Peyer's patch (tissue), 4 donors: ENCODE data around the gene RPL23. TPM values are rescaled to one million over a fixed set of nuclear protein-coding genes. Genes with fewer than 3 reads are reported as not detected.
A peak's percentile ranks its signal among the peaks of the same experiment; 100 is the strongest.

ENCODE experiments used
- DNase-seq, 3 donors: peaks; one replicate each; pipeline ENCODE4 v3.0.0-alpha.2; 2017 to 2019
- H3K27ac ChIP-seq, 4 donors: fragments of 200-600 bp; sonication (generic); one replicate each; pipeline ENCODE4 v1.5.1; 2016 to 2019
- H3K27me3 ChIP-seq, 2 donors: fragments of 200-600 bp; sonication (generic); one replicate each; pipeline ENCODE4 v1.5.1; 2019
- H3K36me3 ChIP-seq, 3 donors: fragments of 200-600 bp; sonication (generic); one replicate each; pipeline ENCODE4 v1.5.1; 2016 to 2019
- H3K4me1 ChIP-seq, 4 donors: fragments of 200-600 bp; sonication (generic); one replicate each; pipeline ENCODE4 v1.5.1; 2016 to 2019
- H3K4me3 ChIP-seq, 4 donors: fragments of 200-600 bp; sonication (generic); 1 replicate in 3 of 4; 2 replicates in 1 of 4; pipeline ENCODE4 v1.5.1; 2016 to 2019; ENCODE audit warnings: mild to moderate bottlenecking in 1 of 4
- H3K9me3 ChIP-seq, 4 donors: fragments of 200-600 bp; sonication (generic); one replicate each; pipeline ENCODE4 v1.5.1; 2016 to 2019; ENCODE audit warnings: mild to moderate bottlenecking in 1 of 4
- POLR2A ChIP-seq, 2 donors: fragments of 450-650 bp; IDR thresholded peaks; one replicate each; pipeline ENCODE4 v1.5.1; 2017; ENCODE audit warnings: antibody characterized with exemption in 2 of 2, mild to moderate bottlenecking in 2 of 2, moderate library complexity in 2 of 2
- total RNA-seq, 4 donors: library from RNA; depleted of rRNA; stranded (reverse); fragments of >200 nt; gene quantifications; one replicate each; pipeline ENCODE4 v1.1.0, GENCODE V29; 2016
- TF ChIP-seq, protein P1 (sequence below), 6 experiments: fragments of 450-650 bp in 4 of 6; fragments of 200-600 bp in 2 of 6; sonication (generic) in 1 of 6; IDR thresholded peaks; one replicate each; pipeline ENCODE4 v1.5.1; 2017 to 2019; ENCODE audit warnings: antibody characterized with exemption in 6 of 6, mild to moderate bottlenecking in 3 of 6, moderate library complexity in 1 of 6

The RPL23 gene
- total RNA-seq, 4 donors from 2014 or later, result 347 to 1,233 (median 540) TPM

GRCh38 chr17:38888842-38889241 is 35.3 kb upstream of the RPL23 start:
- peaks cover 6 to 87% (median 34%) of the 10 kb centered on the region in 4 donors for H3K4me1 ChIP-seq
- H3K4me3 ChIP-seq, result no peak overlapping the region
- H3K36me3 ChIP-seq, result peaks cover 0 to 64% (median 0%) of the 10 kb centered on the region in 3 donors
- DNase-seq, result no peak
- H3K27me3 ChIP-seq, result no peaks in the 10 kb centered on the region
- H3K27ac ChIP-seq, result no peak overlapping the region
- TF ChIP-seq, protein P1, sequence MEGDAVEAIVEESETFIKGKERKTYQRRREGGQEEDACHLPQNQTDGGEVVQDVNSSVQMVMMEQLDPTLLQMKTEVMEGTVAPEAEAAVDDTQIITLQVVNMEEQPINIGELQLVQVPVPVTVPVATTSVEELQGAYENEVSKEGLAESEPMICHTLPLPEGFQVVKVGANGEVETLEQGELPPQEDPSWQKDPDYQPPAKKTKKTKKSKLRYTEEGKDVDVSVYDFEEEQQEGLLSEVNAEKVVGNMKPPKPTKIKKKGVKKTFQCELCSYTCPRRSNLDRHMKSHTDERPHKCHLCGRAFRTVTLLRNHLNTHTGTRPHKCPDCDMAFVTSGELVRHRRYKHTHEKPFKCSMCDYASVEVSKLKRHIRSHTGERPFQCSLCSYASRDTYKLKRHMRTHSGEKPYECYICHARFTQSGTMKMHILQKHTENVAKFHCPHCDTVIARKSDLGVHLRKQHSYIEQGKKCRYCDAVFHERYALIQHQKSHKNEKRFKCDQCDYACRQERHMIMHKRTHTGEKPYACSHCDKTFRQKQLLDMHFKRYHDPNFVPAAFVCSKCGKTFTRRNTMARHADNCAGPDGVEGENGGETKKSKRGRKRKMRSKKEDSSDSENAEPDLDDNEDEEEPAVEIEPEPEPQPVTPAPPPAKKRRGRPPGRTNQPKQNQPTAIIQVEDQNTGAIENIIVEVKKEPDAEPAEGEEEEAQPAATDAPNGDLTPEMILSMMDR (IDR thresholded peaks at IDR 0.05), result no peak
- no peak for TF ChIP-seq POLR2A (IDR thresholded peaks at IDR 0.05)
- H3K9me3 ChIP-seq, result no peaks in the 10 kb centered on the region

DNA sequence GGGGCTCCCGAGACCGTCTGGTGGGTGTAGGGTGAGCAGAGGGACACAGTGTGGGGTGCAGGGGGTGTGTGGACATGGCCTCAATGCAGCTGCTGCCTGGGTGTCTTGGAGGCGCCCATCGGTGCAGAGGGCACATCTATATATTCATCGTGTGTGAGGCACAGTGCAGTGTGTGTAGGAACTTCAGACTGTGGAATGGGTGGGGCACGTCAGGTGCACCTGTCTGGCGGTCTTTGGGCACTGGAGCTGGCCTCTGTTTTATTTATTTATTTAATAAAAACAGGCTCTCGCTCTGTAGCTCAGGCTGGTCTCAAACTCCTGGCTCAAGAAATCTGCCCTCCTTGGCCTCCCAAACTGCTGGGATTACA is 33.1 kb upstream of the RPL23 start:
- peak in 2 of 3 donors; percentile 80 to 81 for DNase-seq
- Histone ChIP-seq H3K36me3 (peaks cover 0 to 58% (median 0%) of the 10 kb centered on the region in 3 donors), H3K4me1 (peaks cover 12 to 91% (median 36%) of the 10 kb centered on the region in 4 donors), H3K27ac (peak overlapping the region in 3 of 4 donors; percentile 67 to 89 (median 89)), H3K4me3 (peak overlapping the region in 2 of 4 donors; percentile 7 to 25), H3K27me3 (no peaks in the 10 kb centered on the region), H3K9me3 (no peaks in the 10 kb centered on the region)
- TF ChIP-seq, protein P1 (IDR thresholded peaks at IDR 0.05), result no peak
- TF ChIP-seq POLR2A (IDR thresholded peaks at IDR 0.05), result peak; percentile 31 to 58

GRCh38 chr17:38885728-38886642 is 32.5 kb upstream of the RPL23 start:
- Histone ChIP-seq H3K36me3 (peaks cover 0 to 58% (median 0%) of the 10 kb centered on the region in 3 donors), H3K4me3 (peak overlapping the region in 2 of 4 donors; percentile 7 to 25), H3K4me1 (peaks cover 14 to 97% (median 39%) of the 10 kb centered on the region in 4 donors), H3K9me3 (no peaks in the 10 kb centered on the region), H3K27me3 (no peaks in the 10 kb centered on the region), H3K27ac (peak overlapping the region in 3 of 4 donors; percentile 67 to 89 (median 89))
- DNase-seq, result no peak
- TF ChIP-seq, protein P1 (IDR thresholded peaks at IDR 0.05), result no peak
- no peak for TF ChIP-seq POLR2A (IDR thresholded peaks at IDR 0.05)

DNA sequence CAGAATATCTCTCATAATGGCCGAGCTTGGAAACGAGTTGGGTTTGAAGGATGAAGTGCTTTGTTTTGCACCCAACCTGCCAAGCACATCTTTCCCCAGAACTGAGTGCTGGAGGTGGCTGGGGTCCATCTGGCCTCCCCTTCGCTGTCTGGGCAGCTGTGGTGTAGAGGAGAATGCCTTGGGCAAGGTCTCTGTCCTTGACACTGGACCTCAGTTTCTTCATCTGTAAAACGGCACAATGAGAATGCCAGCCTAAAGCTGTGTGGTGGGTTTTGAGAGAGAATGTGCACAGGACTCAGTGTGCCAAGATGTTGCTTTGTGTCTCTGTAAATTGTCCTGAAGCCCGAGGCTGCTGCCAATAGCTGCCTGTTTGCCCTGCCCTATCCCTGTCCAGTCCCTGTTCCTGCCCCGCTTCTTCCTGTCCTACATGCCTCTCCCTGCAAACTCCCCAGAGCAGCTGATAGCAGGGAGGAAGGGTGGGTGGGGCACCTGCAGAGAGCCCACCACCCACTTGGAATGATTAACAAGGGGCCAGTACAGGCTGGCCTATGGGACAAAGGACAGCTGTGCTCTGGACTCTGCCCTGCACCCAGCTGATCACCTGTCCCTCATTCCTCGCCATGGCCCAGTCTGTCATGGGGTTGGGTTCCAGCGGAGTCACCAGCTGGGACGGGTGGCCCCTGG is 31.7 kb upstream of the RPL23 start:
- H3K27ac ChIP-seq, result peak overlapping the region in 3 of 4 donors; percentile 67 to 89 (median 89)
- TF ChIP-seq, protein P1 (IDR thresholded peaks at IDR 0.05), result no peak
- peak in 1 of 2 donors; percentile 28 for TF ChIP-seq POLR2A (IDR thresholded peaks at IDR 0.05)
- H3K9me3 ChIP-seq, result no peaks in the 10 kb centered on the region
- H3K27me3 ChIP-seq, result no peaks in the 10 kb centered on the region
- H3K36me3 ChIP-seq, result peaks cover 0 to 56% (median 0%) of the 10 kb centered on the region in 3 donors
- peak in 2 of 3 donors; percentile 82 to 88 for DNase-seq
- peaks cover 22 to 99% (median 45%) of the 10 kb centered on the region in 4 donors for H3K4me1 ChIP-seq
- peak overlapping the region in 1 of 4 donors; percentile 25 for H3K4me3 ChIP-seq
